GM19328 (cell line): Measurements from ENCODE around the gene ROPN1L.
A peak's percentile ranks its signal among the peaks of the same experiment; 100 is the strongest.
"Not testable (repeated sequence)": the region's sequence is repeated elsewhere in the genome, so short reads cannot be mapped to it uniquely, and the experiment has no call there.

Experiments
- ATAC-seq: cut with Tn5 transposase; IDR thresholded peaks from one replicate; pipeline ENCODE4 v1.9.1; 2021; ENCODE audit warnings: mild to moderate bottlenecking, moderate library complexity; ENCODE audit not compliant: unreplicated experiment

ROPN1L gene

DNA sequence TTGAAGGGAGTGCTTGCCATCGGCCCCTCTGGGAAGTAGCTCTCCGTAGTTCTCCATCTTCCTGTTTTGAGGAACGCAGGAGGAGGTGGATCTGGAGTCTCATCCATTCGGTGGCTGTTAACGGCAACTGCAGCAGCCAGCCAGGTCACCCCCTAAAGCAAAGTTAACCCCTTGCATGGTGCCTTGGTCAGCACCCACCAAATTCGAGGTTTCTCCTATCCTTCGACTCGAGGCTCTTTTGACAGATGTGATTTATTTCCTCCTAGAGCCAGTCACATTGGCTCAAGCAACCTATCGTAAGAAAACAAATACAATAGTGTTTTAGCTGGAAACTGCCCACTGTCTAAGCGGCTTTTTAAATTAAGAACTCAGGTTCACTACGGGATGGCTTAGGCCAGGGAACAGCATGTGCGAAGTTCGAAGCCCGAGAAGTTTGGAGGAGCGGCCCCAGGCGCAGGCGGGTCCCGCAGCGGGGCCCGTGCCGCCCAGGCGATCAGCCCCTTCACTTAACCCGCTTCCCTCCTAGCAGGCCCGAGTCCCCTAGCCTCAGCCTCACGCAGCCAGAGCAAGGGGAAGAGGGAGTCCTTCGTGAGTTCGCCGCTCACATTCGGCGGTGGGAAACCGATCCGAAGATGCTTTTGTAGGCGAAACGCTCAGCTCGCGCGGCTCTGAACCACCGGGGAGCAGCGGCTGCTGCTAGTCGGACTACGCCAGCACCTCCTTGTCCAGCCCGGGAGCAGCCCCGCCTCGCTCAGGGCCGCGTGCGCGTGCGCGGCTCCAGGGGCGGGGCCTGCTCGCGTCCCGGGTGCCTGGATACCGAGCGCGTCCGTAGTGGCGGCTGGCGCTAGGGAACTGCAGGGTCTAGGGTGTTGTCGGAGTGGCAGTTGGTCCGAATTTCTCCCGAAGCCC, at the start of gene ROPN1L:
ROPN1L (plus strand) TSS at position 797 of the 909 bp plus-strand sequence. CDS start 289 bp downstream, outside the sequence.
- peak; percentile 98 for ATAC-seq

GRCh38 chr5:10392567-10393328, 48.9 kb upstream of the ROPN1L start:
- ATAC-seq = not testable (repeated sequence)

DNA sequence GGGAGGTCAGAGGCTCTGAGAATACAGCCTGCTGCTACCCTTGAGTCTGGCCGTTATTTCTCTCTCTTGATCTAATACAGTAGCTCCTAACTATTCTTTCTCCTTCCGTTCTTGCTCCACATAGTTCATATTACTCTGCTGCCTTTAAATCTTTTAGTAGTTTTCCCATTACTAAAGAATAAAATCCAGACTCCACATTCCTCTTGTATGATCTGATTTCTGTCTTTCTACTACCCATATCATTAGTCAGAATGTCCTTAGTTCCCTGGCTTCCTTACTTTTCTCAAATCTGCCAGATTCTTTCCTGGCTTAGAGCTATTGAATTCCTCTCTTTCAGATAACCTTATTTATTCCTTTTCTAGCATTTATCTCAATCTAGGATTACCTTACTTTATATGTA, 48.2 kb upstream of the ROPN1L start:
- ATAC-seq = no peak

DNA sequence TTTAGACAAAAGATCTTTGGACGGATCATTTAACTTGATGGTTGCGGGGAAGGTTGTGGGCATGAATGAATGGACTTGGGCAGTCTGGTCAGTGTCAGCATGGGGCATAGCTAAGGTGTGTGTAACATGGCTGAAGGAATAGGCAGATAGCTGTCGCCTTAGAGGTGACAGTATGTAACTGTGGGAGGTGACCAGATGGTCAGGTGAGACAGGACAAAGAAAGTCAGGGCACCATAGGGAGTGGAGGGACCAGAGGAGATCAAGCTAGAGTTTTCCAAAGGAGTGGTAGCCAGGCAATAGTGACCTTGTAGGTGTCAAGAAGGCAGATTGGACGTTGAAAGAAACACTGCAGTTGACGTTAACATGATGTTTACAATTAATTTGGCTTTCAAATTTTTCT, 45.1 kb upstream of the ROPN1L start:
- no peak for ATAC-seq

DNA sequence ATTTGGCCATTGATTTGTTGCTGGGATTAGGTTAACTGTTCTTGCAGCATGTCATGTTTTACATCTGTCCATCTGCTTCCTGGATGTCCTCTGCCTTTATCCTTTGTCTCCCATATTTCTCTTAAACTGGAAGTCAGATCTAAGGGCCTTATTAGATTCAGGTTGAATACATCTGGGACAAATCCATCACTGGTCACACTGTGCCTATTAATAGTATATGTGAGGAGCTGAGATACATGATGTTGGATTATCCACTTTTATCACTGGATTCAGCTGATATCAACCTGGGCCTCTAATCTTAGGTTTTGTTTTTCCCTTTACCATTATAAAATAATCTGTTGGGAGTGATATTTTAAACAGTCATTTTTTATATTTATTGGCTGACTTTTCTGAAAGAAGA, 41.8 kb upstream of the ROPN1L start:
- no peak for ATAC-seq

DNA sequence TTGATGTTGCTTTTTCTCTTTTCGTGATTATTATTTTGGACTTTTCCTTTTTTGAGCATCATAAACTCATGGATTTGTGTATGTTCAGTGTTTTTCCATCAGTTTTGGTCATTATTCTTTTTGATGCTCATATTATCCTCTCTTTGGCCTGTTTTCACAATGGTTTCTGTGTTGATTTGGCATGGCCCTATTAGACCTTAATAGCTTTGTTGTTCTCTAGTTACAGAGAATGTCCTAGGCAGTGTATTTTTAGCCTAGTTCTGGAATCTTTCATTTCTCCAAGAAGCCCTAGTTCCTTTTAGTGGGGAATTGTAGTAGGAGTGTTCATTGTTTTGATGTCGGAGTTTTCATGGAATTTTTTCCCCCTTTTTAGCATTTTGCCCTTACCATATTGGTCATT, 41.3 kb upstream of the ROPN1L start:
- ATAC-seq = no peak

DNA sequence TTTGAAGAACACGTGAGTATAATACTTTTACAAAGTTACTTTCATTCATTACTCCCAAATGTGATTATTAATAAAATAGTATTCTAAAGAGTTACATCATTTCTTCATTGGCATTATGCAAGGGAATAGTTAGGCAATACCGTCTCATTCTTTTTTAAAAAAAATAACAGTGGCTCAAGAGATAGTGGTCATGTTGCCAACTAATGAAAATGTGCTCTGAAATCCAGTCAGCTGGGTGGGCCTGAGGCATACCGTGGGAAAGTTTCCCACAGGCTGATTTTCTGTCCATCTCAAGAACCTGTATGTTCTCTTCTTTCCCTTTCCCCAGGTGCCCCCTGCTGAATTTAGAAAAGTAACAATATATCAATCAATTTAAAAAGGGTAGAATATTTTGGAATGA, 40.8 kb upstream of the ROPN1L start:
- ATAC-seq = no peak

GRCh38 chr5:10401498-10401897, 40.2 kb upstream of the ROPN1L start:
- no peak for ATAC-seq

DNA sequence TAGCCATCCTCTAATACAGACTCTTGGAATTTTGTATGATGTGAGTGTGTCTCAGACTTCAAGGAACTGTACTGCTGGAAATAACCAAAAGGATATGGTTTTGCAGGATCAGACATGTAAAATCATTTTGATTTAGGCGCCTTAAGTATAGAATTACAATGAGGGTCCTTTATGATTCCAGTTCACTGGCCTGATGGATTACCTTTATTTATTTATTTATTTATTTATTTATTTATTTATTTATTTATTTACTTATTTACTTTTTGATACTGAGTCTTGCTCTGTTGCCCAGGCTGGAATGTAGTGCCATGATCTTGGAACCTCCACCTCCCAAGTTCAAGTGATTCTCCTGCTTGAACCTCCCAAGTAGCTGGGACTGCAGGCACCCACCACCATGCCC, 37.9 kb upstream of the ROPN1L start:
- ATAC-seq = no peak

DNA sequence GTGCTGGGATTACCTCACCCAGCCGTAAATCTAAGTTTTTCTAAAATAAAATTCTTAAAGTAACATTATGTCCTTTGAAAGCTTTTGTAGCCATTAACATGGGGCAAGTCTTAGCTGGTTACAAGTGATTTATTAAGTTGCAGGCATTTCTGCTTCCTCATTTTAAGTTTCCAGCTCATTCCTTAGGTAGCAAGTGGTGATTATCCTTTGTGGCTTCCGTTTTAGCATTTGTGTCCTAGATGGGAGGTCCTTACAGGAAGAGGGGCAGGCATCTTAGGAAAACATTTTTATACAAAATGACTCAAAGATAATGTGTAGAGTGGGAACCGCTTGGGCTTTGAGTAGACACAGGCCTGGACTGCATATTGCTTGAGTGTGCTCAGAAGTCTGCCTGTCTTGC, 35.0 kb upstream of the ROPN1L start:
- ATAC-seq = no peak

DNA sequence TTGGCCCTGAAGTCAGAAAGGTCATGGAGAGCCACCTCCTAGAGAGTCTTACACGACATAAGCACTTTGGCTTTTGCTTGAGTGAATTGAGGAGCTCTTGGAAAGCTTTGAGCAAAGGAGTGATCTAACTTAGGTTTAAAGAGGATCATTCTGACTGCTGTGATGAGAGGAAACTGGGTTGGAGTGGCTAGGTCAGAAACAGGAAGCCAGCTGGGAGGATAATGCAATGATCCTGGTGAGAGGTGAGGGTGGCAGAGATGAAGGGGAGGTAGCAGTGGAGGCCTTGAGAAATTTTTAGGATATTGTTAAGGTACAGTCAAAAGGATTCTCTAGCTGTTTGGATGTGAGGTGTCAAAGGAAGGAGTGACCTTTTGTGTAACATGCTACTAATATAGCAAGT, 32.2 kb upstream of the ROPN1L start:
- ATAC-seq = no peak

DNA sequence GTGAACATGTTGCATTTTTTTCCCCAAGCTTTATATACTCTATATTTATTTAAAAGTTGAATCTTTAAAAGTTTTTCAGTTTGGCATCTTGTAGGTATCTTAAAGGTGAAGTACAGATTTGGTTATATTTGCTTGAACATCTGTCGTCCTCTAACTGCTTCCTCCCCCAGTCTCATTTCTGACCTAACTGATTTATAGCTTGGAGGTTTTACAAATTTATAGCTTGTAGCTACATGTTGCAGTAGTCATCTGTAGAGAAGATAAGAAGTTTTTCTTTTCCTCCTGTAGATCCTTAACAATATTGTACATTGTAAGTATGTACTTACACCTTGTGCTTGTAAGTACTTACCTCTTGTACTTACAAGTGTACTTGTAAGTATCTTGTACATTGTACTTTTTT, 31.0 kb upstream of the ROPN1L start:
- ATAC-seq = no peak

- no peak for ATAC-seq
These were observed 30.3 kb upstream of the ROPN1L start for GRCh38 chr5:10411336-10411735.

- no peak for ATAC-seq
These were observed 24.8 kb upstream of the ROPN1L start for GRCh38 chr5:10416868-10417267.

- no peak for ATAC-seq
These were observed 22.9 kb upstream of the ROPN1L start for GRCh38 chr5:10418654-10419345.

GRCh38 chr5:10420468-10420867, 21.2 kb upstream of the ROPN1L start:
- ATAC-seq = no peak

DNA sequence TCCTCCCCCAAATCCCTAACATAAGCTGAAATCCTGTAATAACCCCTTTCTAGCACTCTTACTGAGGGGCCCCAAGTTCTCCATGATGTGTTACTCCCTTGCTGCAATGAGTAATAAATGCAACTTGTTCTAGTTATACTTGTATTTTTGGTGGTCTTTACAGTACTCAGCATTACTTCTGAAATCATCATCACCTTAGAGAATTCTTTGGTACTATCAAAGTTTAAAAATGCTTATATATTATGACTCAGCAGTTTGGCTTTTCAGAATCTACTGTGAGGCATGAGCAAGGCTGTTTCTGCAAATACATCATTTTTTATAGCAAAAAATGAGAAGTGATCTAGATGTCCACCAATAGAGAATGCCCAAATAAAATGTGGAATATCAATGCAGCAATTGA, 20.7 kb upstream of the ROPN1L start:
- ATAC-seq = no peak

DNA sequence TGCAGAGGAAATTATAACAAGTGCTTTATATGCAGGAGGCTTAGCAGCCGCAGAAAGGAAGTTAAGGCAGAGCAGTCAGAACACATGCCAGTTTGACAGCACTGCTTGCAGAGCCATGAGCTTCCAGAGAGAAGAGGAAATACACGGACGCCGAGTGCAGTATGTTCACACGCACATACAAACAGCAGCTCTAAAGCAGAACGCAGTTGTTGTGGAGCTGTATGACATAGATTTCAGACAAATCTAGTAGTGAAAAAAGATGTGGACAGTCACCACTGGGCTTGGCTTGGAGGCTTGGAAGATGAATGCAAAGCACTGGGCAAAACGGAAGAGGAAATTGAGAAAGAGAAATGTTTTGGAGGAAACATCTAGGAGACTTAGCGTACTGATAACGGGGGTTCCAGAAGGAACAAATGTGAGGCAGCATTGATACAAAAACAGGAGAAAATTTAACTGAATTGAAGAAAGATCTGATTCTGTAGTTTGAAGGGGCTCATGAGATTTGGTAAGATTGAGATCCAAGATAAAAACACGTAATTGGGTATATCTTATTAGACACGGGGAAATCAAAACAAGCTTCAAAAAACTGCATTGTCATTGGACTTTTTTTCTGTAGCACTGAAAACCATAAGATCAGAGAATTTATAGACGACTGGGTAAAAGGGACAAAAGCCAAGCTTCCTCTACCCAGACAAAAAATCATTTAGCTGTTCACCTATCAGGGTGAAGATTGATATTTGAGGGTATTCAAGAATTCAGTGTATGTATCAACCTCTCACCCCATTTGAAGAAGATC, 19.6 kb upstream of the ROPN1L start:
- no peak for ATAC-seq

DNA sequence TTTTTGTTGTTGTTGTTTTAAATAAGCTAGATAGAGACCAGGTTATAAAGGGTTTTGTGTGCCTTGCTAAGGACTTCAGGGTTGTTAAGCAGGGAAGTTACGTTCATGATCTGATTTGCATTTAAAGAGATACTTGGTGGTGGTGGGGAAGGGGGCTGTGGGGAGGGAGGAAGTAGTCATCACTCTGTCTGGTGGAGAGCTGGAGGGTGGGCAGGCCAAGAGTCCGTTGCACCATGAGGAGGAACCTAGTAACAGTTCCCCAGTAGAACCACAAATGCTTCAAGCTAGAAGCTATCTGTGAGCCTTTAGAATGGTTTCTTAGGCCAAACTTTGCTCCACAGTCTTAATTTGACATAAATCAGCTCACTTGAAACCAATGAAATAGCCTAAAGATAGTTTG, 18.7 kb upstream of the ROPN1L start:
- ATAC-seq = no peak

DNA sequence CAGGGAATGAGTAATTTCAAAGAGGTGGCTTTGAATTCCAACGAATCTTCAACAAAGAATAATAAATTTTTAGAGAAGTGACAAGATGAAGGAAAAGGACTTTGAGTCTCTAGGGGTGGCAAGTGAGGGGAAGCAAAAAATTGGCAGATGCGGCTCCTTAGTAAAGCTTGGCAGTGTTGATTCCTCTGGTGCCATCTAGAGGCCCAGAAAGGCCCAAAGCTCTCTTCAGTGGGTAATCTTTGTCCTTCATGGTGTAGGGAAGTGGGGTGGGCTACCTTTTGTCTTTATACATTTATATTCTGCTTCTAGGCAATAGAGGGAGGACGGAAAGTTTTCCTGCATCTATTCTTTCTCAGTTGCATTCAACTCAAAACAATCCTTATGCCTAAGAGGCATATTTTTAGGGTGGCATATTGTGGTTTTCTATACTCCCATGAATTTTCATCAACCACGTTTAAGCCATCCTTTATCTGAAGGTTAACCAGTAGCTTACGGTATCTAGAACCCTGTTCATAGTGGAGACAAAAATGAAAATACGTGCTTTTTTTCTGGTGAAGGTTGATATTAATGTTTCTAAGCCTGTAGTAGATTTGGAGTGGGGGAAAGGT, 17.5 kb upstream of the ROPN1L start:
- ATAC-seq = no peak
